ENCODE measurements around the gene RNF144B.

- TF ChIP-seq, protein P1, sequence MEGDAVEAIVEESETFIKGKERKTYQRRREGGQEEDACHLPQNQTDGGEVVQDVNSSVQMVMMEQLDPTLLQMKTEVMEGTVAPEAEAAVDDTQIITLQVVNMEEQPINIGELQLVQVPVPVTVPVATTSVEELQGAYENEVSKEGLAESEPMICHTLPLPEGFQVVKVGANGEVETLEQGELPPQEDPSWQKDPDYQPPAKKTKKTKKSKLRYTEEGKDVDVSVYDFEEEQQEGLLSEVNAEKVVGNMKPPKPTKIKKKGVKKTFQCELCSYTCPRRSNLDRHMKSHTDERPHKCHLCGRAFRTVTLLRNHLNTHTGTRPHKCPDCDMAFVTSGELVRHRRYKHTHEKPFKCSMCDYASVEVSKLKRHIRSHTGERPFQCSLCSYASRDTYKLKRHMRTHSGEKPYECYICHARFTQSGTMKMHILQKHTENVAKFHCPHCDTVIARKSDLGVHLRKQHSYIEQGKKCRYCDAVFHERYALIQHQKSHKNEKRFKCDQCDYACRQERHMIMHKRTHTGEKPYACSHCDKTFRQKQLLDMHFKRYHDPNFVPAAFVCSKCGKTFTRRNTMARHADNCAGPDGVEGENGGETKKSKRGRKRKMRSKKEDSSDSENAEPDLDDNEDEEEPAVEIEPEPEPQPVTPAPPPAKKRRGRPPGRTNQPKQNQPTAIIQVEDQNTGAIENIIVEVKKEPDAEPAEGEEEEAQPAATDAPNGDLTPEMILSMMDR (IDR thresholded peaks at IDR 0.05; ENCODE audit: insufficient read depth, low read depth, low read length): no peak
- TF ChIP-seq EZH2 (IDR thresholded peaks at IDR 0.05; ENCODE audit: insufficient read depth, low read length): no peak
These were observed 119.9 kb downstream of the RNF144B start for GRCh38 chr6:18507018-18507415.

Data from astrocyte (in vitro differentiated cells and primary cell).